Cardiac septum (tissue), 1 donor: ENCODE results near the gene RWDD3. TPM values are rescaled to one million over a fixed set of nuclear protein-coding genes. Genes with fewer than 3 reads are reported as not detected.

Experiments
- DNase-seq: peaks from one replicate; pipeline ENCODE4 v3.0.0-alpha.2; 2020; ENCODE audit warnings: low spot score
- intact Hi-C: fragments of 100-400 bp; cut with DNase I; formaldehyde crosslinking; loops from one replicate; pipeline ENCODE4 v1.14.0; 2022
- total RNA-seq: library from RNA; stranded (reverse); fragmentation: NEBNext Ultra II Directional; extraction: Animal tissue kit (Norgen Biotek cat#: 25700); gene quantifications from one replicate; pipeline ENCODE4 v1.2.1, GENCODE V29; 2021
- donor health status: DM: no; HTN: no; CAD: no.

The RWDD3 gene
- total RNA-seq, 1 donor from 2014 or later = 24.8 TPM

- intact Hi-C loops = no loop called here
- DNase-seq = no peak
Measured at GRCh38 chr1:95226781-95227660, 7.0 kb upstream of the RWDD3 start.

GRCh38 chr1:95229037-95229436, 5.0 kb upstream of the RWDD3 start:
- intact Hi-C loops = no loop called here
- no peak for DNase-seq

DNA sequence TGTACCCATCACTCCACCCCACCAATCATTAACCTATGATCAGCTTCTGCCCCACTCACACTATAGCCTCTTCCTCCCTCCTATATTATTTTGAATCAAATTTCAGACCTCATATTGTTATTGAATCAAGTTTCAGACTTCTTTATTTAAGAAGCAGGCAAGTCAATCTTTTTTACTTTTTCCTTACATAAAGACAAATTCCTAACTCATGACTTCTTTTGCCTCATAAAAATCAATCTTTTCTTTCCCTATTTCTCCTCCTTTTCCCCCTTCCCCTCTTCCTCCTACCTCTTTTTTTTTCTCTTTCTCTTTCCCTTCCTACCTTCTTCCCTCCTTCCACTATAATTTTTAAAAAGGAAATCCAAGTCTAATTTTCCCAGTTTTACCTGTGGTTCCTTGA, 4.3 kb upstream of the RWDD3 start:
- intact Hi-C loops = loop anchor here (5.0 kb wide), 1 partner anchor 377 kb away; no protein-coding TSS in a partner anchor
- DNase-seq = no peak

DNA sequence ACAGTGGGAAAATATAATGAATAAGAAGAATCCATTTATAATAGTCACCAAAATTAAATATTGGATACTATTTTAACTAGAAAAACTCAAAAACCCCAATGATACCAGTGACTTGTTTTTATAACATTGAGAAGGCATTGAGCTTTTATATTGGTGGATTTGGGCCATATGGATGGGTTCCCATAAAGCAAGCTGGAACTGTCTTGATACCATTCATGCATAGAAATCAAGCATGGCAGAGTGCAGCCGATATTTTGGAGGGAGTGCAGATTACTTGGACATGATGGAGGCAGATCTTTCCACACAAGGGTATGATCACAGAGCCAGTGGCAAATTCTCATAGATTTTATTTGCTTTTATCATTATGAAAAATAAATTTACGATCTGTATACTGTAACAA, 3.8 kb upstream of the RWDD3 start:
- DNase-seq = no peak
- intact Hi-C loops = loop anchor here (5.0 kb wide), 1 partner anchor 378 kb away; no protein-coding TSS in a partner anchor

- intact Hi-C loops = loop anchor here (5.0 kb wide), 1 partner anchor 378 kb away; no protein-coding TSS in a partner anchor
- DNase-seq = no peak
Measured at GRCh38 chr1:95230768-95231191, 3.2 kb upstream of the RWDD3 start.

GRCh38 chr1:95232646-95233318, 1.2 kb upstream of the RWDD3 start:
- intact Hi-C loops = loop anchor here (1.0 to 5.0 kb wide), 5 partner anchors 34 to 380 kb away; partner anchors contain the start of genes ALG14 and TLCD4
- DNase-seq = no peak

DNA sequence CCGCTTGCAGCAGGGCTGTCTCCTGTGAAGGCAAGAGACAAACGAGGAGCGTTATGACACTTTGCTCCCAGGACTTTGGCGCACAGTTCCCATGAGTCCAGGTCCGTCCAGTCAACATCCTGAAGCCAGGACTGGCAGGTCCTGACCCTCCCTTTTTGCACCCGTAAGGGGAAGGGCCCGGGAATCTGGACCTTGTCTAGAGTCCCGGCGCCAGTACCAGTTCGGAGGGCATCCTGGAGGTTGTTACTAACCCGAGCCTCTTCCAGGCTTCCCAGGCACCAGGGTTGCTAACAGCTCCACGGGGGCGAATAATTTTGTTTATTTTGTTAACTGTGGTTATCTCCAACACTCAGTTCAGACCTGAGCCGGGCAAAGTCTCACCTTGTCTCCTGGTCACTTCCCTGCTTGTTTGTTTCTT, 682 bp upstream of the RWDD3 start:
- peak; percentile 76 for DNase-seq
- intact Hi-C loops = loop anchor here (1.0 to 5.0 kb wide), 5 partner anchors 35 to 381 kb away; partner anchors contain the start of genes ALG14 and TLCD4

- intact Hi-C loops = no loop called here
- no peak for DNase-seq
Measured at GRCh38 chr1:95236784-95237575, 3.0 kb downstream of the RWDD3 start.

GRCh38 chr1:95237981-95238703, 4.1 kb downstream of the RWDD3 start:
- DNase-seq = no peak
- intact Hi-C loops = no loop called here

- intact Hi-C loops = no loop called here
- DNase-seq = no peak
Measured at GRCh38 chr1:95245029-95245428, 11.0 kb downstream of the RWDD3 start.

DNA sequence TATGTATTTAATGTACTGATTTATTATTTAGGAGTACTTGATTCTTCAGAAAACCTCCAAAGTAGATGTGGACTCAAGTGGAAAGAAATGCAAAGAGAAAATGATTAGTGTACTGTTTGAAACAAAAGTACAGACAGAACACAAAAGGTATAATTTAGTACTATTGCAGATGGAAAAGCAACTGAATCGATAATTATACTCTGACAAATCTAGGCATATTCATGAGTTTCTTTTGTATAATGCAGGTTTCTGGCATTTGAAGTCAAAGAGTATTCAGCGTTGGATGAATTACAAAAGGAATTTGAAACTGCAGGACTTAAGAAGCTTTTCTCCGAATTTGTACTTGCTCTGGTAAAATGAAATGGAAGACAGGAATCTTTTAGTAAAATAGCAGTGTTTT, 12.5 kb downstream of the RWDD3 start:
- no peak for DNase-seq
- intact Hi-C loops = no loop called here

DNA sequence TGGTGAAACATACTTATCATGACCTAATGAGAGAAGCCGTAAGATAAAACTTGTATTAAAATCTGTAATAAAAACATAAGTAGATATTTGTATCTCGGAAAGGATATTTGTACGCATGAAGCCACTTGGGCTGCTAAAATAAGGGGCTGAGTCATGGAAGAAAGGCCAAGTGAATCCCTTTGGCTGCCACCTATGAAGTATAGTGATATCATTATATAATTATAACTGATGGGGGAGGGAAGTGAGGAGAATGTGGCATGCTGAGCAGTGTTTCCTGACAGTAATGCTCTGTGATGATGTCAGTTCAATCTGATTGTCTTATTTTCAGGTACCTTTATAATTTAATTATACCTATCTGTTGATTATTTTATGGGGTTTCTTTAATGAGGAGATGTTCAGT, 13.6 kb downstream of the RWDD3 start:
- intact Hi-C loops = no loop called here
- DNase-seq = no peak

- intact Hi-C loops = no loop called here
- DNase-seq = no peak
Measured at GRCh38 chr1:95249916-95250315, 15.9 kb downstream of the RWDD3 start.

DNA sequence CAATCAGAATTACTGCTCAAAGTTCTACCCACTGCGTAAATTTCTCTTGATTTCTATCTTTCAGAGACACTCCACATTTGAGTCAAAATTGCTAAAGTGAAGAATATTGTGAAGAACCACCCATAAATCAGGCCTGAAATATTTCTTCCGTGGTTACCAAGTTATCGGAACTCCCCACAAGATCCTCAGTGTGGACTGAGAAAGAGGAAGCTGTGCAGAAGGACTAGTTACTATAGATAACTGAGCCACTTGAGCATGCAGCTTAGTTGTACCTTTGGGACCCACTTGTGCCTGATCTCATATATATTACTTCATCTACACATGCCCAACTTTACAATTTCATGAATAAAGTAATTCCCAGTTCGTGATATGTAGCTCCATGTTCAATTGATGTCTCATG, 18.4 kb downstream of the RWDD3 start:
- no peak for DNase-seq
- intact Hi-C loops = no loop called here

DNA sequence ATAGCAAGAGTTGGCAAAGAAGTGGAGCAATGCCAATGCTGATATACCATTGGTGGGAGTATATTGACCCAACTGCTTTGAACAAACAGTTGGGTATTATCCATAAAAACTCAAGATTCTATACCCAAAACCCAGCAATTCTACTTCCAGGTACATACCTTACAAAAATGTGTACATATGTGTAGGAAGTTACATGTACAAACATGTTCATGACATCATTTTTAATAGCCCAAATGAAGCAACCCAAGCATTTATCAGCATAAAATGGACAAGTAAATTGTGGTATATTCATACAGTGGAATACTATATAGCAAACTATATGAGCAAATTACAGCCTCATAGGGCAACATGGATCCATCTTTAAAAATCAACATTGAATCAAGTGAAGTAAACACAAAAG, 20.9 kb downstream of the RWDD3 start:
- no peak for DNase-seq
- intact Hi-C loops = no loop called here

GRCh38 chr1:95255826-95256225, 21.8 kb downstream of the RWDD3 start:
- DNase-seq = no peak
- intact Hi-C loops = no loop called here

DNA sequence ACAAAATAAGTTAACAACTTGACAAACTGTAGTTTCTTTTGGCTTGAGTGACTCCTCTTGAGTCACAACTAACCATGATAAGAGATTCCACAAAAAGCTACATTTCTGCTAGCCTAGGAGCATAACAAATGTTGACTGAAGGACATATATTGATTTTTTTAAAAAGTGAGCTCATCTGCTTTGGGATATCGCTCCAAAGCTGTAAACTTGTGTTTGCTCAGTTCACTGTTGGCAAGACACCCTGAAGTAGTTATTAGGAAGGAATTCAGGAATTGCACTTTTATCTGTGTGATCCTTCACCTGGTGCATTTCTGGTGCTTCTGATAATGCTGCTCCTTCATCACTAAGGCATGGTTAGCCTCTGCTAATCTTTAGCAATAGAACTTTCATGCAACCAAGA, 23.7 kb downstream of the RWDD3 start:
- DNase-seq = no peak
- intact Hi-C loops = no loop called here

- intact Hi-C loops = no loop called here
- DNase-seq = no peak
Measured at GRCh38 chr1:95259245-95259644, 25.2 kb downstream of the RWDD3 start.

DNA sequence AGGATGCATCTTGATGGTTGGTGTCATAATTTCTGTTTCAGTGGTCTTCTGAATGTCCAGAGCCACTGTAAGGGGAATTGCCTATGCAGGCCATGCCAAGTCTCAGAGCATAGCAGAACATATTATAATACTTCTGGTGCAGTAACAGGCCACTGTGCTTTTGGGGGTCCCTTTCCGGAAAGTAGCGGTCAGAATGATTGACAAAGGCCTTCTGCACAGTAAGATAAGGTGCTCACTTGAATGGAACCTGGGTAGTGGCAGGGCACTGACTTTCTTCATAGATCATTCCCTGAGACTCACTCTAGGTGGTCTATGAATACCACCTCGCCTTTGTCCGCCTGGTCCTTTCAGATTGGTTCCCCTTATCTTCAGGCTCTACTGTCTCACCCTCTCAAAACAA, 28.9 kb downstream of the RWDD3 start:
- intact Hi-C loops = no loop called here
- no peak for DNase-seq
